HCT116 (cell line): ENCODE measurements around the gene DNAJC1. TPM values are rescaled to one million over a fixed set of nuclear protein-coding genes. Genes with fewer than 3 reads are reported as not detected.

ENCODE experiments used
- ATAC-seq: fragments of 200-7000 bp; cut with Tn5 transposase; 2 replicates; pipeline ENCODE4 v1.9.1; 2020; ENCODE audit warnings: mild to moderate bottlenecking, moderate library complexity
- BruUV-seq: library from RNA; stranded (reverse); fragments of 400-500 nt; replicated peaks from 2 replicates; lab custom pipeline; 2021; lab: Mats Ljungman, UMichigan
- CTCF ChIA-PET: fragments of 300-600 bp; sonication (Branson Sonifier 250); formaldehyde crosslinking; loops from one replicate; lab custom pipeline; 2021; ENCODE audit warnings: antibody characterized with exemption; lab: Charles Lee
- POLR2A ChIA-PET: fragments of 300-600, 350-600 bp; sonication (Branson Sonifier 250); formaldehyde crosslinking; loops from one replicate; lab custom pipeline; 2021; ENCODE audit warnings: antibody characterized with exemption; lab: Charles Lee
- RAD21 ChIA-PET, 2 experiments: fragments of 300-600 bp; sonication (Branson Sonifier 250); formaldehyde crosslinking; loops; one replicate each; lab custom pipeline; 2023; ENCODE audit warnings: low total read pairs in 2 of 2; ENCODE audit not compliant: uncharacterized antibody in 2 of 2, unreplicated experiment in 2 of 2, low non-redundant PET in 1 of 2; lab: Charles Lee
- DNase-seq: peaks from one replicate; pipeline ENCODE4 v3.0.0-alpha.2; 2010; ENCODE audit warnings: low read depth, low spot score
- H2AFZ ChIP-seq: fragments of 200-600 bp; shearing (Covaris generic), sonication (generic); 2 replicates; pipeline ENCODE4 v1.6.1; 2017; ENCODE audit warnings: low read depth, mixed run types, mixed read lengths, antibody characterized with exemption, low read length; ENCODE audit not compliant: poor library complexity, severe bottlenecking
- H3K27ac ChIP-seq: 2 replicates; pipeline ENCODE4 v1.5.1; 2012; ENCODE audit warnings: low read depth, low read length
- H3K27me3 ChIP-seq: fragments of 200-600 bp; sonication (generic); 2 replicates; pipeline ENCODE4 v1.6.1; 2016; ENCODE audit warnings: mixed run types, low read length, mixed read lengths; ENCODE audit not compliant: insufficient read depth
- H3K36me3 ChIP-seq, 2 experiments: fragments of 200-500 bp in 1 of 2; fragments of 200-600 bp in 1 of 2; sonication (Bioruptor generic) in 1 of 2; sonication (generic) in 1 of 2; 2 replicates each; pipeline versions ENCODE4 v1.5.1 to v1.6.1; 2014 to 2016; ENCODE audit warnings: low read length in 2 of 2, inconsistent platforms in 1 of 2, mixed read lengths in 1 of 2, mixed run types in 1 of 2; ENCODE audit not compliant: insufficient read depth in 2 of 2, control insufficient read depth in 1 of 2
- H3K4me1 ChIP-seq, 2 experiments: fragments of 200-600 bp in 1 of 2; sonication (generic) in 1 of 2; 2 replicates each; pipeline versions ENCODE4 v1.5.1 to v1.6.1; 2012 to 2017; ENCODE audit warnings: low read length in 2 of 2, inconsistent platforms in 1 of 2, mild to moderate bottlenecking in 1 of 2, mixed read lengths in 1 of 2, mixed run types in 1 of 2, moderate library complexity in 1 of 2; ENCODE audit not compliant: insufficient read depth in 2 of 2, control insufficient read depth in 1 of 2
- H3K4me2 ChIP-seq: fragments of 200-600 bp; sonication (generic); 2 replicates; pipeline ENCODE4 v1.6.1; 2017; ENCODE audit warnings: mixed run types, low read length, mixed read lengths
- H3K4me3 ChIP-seq, 2 experiments: fragments of 200-600 bp in 1 of 2; sonication (generic) in 1 of 2; replicated peaks in 1 of 2; 2 replicates each; pipeline ENCODE4 v1.5.1; 2011 to 2016; ENCODE audit warnings: low read length in 2 of 2, control low read depth in 1 of 2, low read depth in 1 of 2, mild to moderate bottlenecking in 1 of 2, mixed read lengths in 1 of 2, mixed run types in 1 of 2
- H3K79me2 ChIP-seq: fragments of 200-600 bp; sonication (generic); 2 replicates; pipeline ENCODE4 v1.6.1; 2017; ENCODE audit warnings: mild to moderate bottlenecking, mixed run types, low read length, moderate library complexity, mixed read lengths; ENCODE audit not compliant: insufficient read depth
- H3K9ac ChIP-seq: fragments of 200-600 bp; sonication (generic); 2 replicates; pipeline ENCODE4 v1.6.1; 2016; ENCODE audit warnings: low read length, mixed read lengths
- H3K9me2 ChIP-seq: fragments of 200-600 bp; sonication (generic), shearing (Covaris generic); 2 replicates; pipeline ENCODE4 v1.6.1; 2017; ENCODE audit warnings: mixed run types, mild to moderate bottlenecking, moderate library complexity; ENCODE audit not compliant: insufficient read depth
- H3K9me3 ChIP-seq, 2 experiments: fragments of 200-500 bp in 1 of 2; fragments of 200-600 bp in 1 of 2; sonication (Bioruptor generic) in 1 of 2; sonication (generic) in 1 of 2; 2 replicates each; pipeline ENCODE4 v1.6.1; 2014 to 2017; ENCODE audit warnings: low read length in 2 of 2, mixed read lengths in 2 of 2, inconsistent platforms in 1 of 2, low read depth in 1 of 2, mild to moderate bottlenecking in 1 of 2, mixed run types in 1 of 2, moderate library complexity in 1 of 2; ENCODE audit not compliant: control insufficient read depth in 1 of 2, insufficient read depth in 1 of 2
- H4K20me1 ChIP-seq: fragments of 200-600 bp; sonication (generic), shearing (Covaris generic); 2 replicates; pipeline ENCODE4 v1.6.1; 2017; ENCODE audit warnings: mixed run types, mild to moderate bottlenecking, moderate library complexity; ENCODE audit not compliant: insufficient read depth
- CEBPB ChIP-seq: IDR thresholded peaks from 2 replicates; pipeline ENCODE4 v1.6.1; 2012; ENCODE audit warnings: low read depth
- EGR1 ChIP-seq: IDR thresholded peaks from 2 replicates; pipeline ENCODE4 v1.6.1; 2012; ENCODE audit warnings: low read depth
- ELF1 ChIP-seq: IDR thresholded peaks from 2 replicates; pipeline ENCODE4 v1.6.1; 2012; ENCODE audit warnings: low read depth, borderline replicate concordance
- EZH2 ChIP-seq: fragments of 200-600 bp; sonication (generic); IDR thresholded peaks from 2 replicates; pipeline ENCODE4 v1.6.1; 2017; ENCODE audit warnings: antibody characterized with exemption, mixed run types
- EZH2phosphoT487 ChIP-seq: fragments of 200-600 bp; IDR thresholded peaks from 2 replicates; pipeline ENCODE4 v1.6.1; 2018; ENCODE audit warnings: antibody characterized with exemption, borderline replicate concordance
- SP1 ChIP-seq: IDR thresholded peaks from 2 replicates; pipeline ENCODE4 v1.6.1; 2012; ENCODE audit warnings: low read depth
- SRF ChIP-seq: IDR thresholded peaks from 2 replicates; pipeline ENCODE4 v1.6.1; 2012; ENCODE audit warnings: low read depth
- intact Hi-C: fragments of 100-400 bp; cut with micrococcal nuclease; formaldehyde crosslinking; loops from 2 replicates; pipeline ENCODE4 v1.10.0; 2022
- total RNA-seq: library from RNA; stranded (reverse); gene quantifications from one replicate; pipeline ENCODE4 v1.2.1, GENCODE V29; 2021; ENCODE audit not compliant: unreplicated experiment
- TF ChIP-seq, protein P1 (sequence below): IDR thresholded peaks from 2 replicates; pipeline ENCODE4 v1.6.1; 2012
- TF ChIP-seq, protein P2 (sequence below): IDR thresholded peaks from 2 replicates; pipeline ENCODE4 v1.6.1; 2012; ENCODE audit warnings: low read depth

The DNAJC1 gene
- total RNA-seq, 1 experiment from 2014 or later, result 17.9 TPM

DNA sequence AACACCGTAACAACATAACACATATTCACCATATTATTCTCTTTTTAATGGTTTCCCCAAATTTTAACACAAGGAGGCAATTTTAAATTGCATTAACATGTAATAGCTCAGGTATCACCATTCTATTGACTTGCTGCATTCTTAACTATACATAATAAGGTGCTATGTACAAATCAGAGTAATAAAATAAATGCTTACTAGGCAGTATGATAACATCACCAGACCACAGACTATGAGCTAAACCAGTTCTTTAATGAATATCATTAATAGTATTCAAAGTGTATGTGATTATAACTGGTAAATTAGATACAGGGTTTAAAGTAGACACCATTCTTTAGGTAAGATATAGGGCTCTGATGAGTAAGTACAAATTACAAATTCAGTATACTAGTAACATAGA, 226.6 kb downstream of the DNAJC1 start:
- H3K4me1 ChIP-seq, result no peaks in the 10 kb centered on the region
- no peaks in the 10 kb centered on the region for H3K9me3 ChIP-seq
- ChIA-PET POLR2A (no interaction called here), RAD21 (no interaction called here)
- intact Hi-C loops, result no loop called here
- H3K9me2 ChIP-seq, result no peaks in the 10 kb centered on the region
- DNase-seq, result no peak
- no peak overlapping the region for H3K9ac ChIP-seq
- H3K27ac ChIP-seq, result no peak overlapping the region
- no peaks in the 10 kb centered on the region for H3K36me3 ChIP-seq
- no peak for TF ChIP-seq EGR1
- TF ChIP-seq CEBPB, result no peak
- TF ChIP-seq EZH2phosphoT487, result no peak
- no peak for TF ChIP-seq ELF1
- TF ChIP-seq SP1, result no peak
- no peak for TF ChIP-seq SRF
- no peak for TF ChIP-seq EZH2
- TF ChIP-seq, protein P1, sequence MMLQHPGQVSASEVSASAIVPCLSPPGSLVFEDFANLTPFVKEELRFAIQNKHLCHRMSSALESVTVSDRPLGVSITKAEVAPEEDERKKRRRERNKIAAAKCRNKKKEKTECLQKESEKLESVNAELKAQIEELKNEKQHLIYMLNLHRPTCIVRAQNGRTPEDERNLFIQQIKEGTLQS, result no peak
- TF ChIP-seq, protein P2, sequence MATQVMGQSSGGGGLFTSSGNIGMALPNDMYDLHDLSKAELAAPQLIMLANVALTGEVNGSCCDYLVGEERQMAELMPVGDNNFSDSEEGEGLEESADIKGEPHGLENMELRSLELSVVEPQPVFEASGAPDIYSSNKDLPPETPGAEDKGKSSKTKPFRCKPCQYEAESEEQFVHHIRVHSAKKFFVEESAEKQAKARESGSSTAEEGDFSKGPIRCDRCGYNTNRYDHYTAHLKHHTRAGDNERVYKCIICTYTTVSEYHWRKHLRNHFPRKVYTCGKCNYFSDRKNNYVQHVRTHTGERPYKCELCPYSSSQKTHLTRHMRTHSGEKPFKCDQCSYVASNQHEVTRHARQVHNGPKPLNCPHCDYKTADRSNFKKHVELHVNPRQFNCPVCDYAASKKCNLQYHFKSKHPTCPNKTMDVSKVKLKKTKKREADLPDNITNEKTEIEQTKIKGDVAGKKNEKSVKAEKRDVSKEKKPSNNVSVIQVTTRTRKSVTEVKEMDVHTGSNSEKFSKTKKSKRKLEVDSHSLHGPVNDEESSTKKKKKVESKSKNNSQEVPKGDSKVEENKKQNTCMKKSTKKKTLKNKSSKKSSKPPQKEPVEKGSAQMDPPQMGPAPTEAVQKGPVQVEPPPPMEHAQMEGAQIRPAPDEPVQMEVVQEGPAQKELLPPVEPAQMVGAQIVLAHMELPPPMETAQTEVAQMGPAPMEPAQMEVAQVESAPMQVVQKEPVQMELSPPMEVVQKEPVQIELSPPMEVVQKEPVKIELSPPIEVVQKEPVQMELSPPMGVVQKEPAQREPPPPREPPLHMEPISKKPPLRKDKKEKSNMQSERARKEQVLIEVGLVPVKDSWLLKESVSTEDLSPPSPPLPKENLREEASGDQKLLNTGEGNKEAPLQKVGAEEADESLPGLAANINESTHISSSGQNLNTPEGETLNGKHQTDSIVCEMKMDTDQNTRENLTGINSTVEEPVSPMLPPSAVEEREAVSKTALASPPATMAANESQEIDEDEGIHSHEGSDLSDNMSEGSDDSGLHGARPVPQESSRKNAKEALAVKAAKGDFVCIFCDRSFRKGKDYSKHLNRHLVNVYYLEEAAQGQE, result no peak
- TF ChIP-seq, all 23 proteins: peak for 0
- H3K27me3 ChIP-seq, result no peaks in the 10 kb centered on the region
- no peak overlapping the region for H3K4me3 ChIP-seq
- H2AFZ ChIP-seq, result no peak overlapping the region
- no peak for ATAC-seq
- CTCF ChIA-PET, result no interaction called here
- no TSS peak for BruUV-seq
- H3K79me2 ChIP-seq, result no peaks in the 10 kb centered on the region
- H4K20me1 ChIP-seq, result no peaks in the 10 kb centered on the region
- no peak overlapping the region for H3K4me2 ChIP-seq
